K562 (cell line): ENCODE results near the gene DDX54. TPM values are rescaled to one million over a fixed set of nuclear protein-coding genes. Genes with fewer than 3 reads are reported as not detected.
A peak's percentile ranks its signal among the peaks of the same experiment; 100 is the strongest.

Source experiments
- ATAC-seq: fragments of 200-7000 bp; cut with Tn5 transposase; 3 replicates; pipeline ENCODE4 v1.9.1; 2020; ENCODE audit warnings: moderate library complexity
- BruUV-seq: library from RNA; stranded (reverse); fragments of 400-500 nt; replicated peaks from 2 replicates; lab custom pipeline; 2021; lab: Mats Ljungman, UMichigan
- CTCF ChIA-PET: fragments of 300-600 bp; formaldehyde crosslinking; extraction: SDS; loops from one replicate; lab custom pipeline; 2021; ENCODE audit warnings: low intra/inter-chr PET ratio; lab: Yijun Ruan, JAX
- POLR2A ChIA-PET: fragments of 300-600, 350-650 bp; sonication (Branson Sonifier 250); formaldehyde crosslinking; extraction: SDS; loops from one replicate; lab custom pipeline; 2021; ENCODE audit warnings: antibody characterized with exemption, inconsistent platforms; lab: Yijun Ruan, JAX
- DNase-seq, 4 experiments: peaks; one replicate each; pipeline versions ENCODE4 v3.0.0 to v3.0.0-alpha.2; 2011 to 2018; ENCODE audit warnings: low spot score in 3 of 4, mixed read lengths in 3 of 4; ENCODE audit errors: extremely low read depth in 1 of 4
- FAIRE-seq: peaks from 2 replicates; lab custom pipeline; 2011; peaks lifted over from hg19 to GRCh38; lab: Jason Lieb, UNC
- H2AFZ ChIP-seq: 2 replicates; pipeline ENCODE4 v1.6.0; 2011; ENCODE audit warnings: low read depth, low read length, control low read depth, inconsistent platforms
- H3K27ac ChIP-seq: fragments of 200-600 bp; 3 replicates; pipeline ENCODE4 v1.8.0; 2011; ENCODE audit warnings: low read depth, mild to moderate bottlenecking, control low read depth, inconsistent platforms, low read length, moderate library complexity, mixed read lengths; ENCODE audit errors: extremely low read depth
- H3K27me3 ChIP-seq, 2 experiments: fragments of 300-600 bp in 1 of 2; 2 replicates in 1 of 2; 3 replicates in 1 of 2; pipeline versions ENCODE4 v1.6.0 to v1.8.0; 2011; ENCODE audit warnings: inconsistent platforms in 2 of 2, low read length in 2 of 2, mild to moderate bottlenecking in 1 of 2, mixed read lengths in 1 of 2, moderate library complexity in 1 of 2; ENCODE audit not compliant: control insufficient read depth in 2 of 2, insufficient read depth in 2 of 2
- H3K36me3 ChIP-seq: fragments of 300-600 bp; 3 replicates; pipeline ENCODE4 v1.8.0; 2011; ENCODE audit warnings: mild to moderate bottlenecking, low read length, inconsistent platforms; ENCODE audit not compliant: control insufficient read depth, insufficient read depth
- H3K4me1 ChIP-seq, 2 experiments: fragments of 200-600 bp in 1 of 2; replicated peaks in 1 of 2; 2 replicates in 1 of 2; 3 replicates in 1 of 2; pipeline versions ENCODE4 v1.5.1 to v1.8.0; 2011; ENCODE audit warnings: inconsistent platforms in 2 of 2, low read length in 2 of 2, mild to moderate bottlenecking in 1 of 2, mixed read lengths in 1 of 2, moderate library complexity in 1 of 2; ENCODE audit not compliant: control insufficient read depth in 2 of 2, insufficient read depth in 2 of 2
- H3K4me2 ChIP-seq: 2 replicates; pipeline ENCODE4 v1.6.1; 2011; ENCODE audit warnings: low read length, control low read depth, inconsistent platforms, mixed read lengths; ENCODE audit not compliant: insufficient read depth
- H3K4me3 ChIP-seq: fragments of 200-600 bp; sonication (generic), shearing (Covaris generic); 2 replicates; pipeline ENCODE4 v1.5.1; 2016; ENCODE audit warnings: control low read depth, inconsistent platforms
- H3K79me2 ChIP-seq: fragments of 200-600 bp; 3 replicates; pipeline ENCODE4 v1.8.0; 2011; ENCODE audit warnings: low read length, inconsistent platforms; ENCODE audit not compliant: control insufficient read depth, insufficient read depth
- H3K9ac ChIP-seq, 2 experiments: 2 replicates each; pipeline versions ENCODE4 v1.6.0 to v1.6.1; 2011; ENCODE audit warnings: low read depth in 2 of 2, low read length in 2 of 2, control low read depth in 1 of 2, inconsistent platforms in 1 of 2, mild to moderate bottlenecking in 1 of 2, mixed read lengths in 1 of 2; ENCODE audit not compliant: insufficient read depth in 1 of 2
- H3K9me1 ChIP-seq: one replicate; pipeline ENCODE4 v1.6.0; 2011; ENCODE audit warnings: inconsistent platforms, mild to moderate bottlenecking, low read length, moderate library complexity; ENCODE audit not compliant: control insufficient read depth, insufficient read depth
- H3K9me3 ChIP-seq: replicated peaks from 2 replicates; pipeline ENCODE4 v1.5.1; 2011; ENCODE audit warnings: low read depth, low read length, inconsistent platforms; ENCODE audit not compliant: control insufficient read depth, insufficient read depth
- H4K20me1 ChIP-seq: replicated peaks from 2 replicates; pipeline ENCODE4 v1.6.1; 2011; ENCODE audit warnings: low read length, inconsistent platforms, mixed read lengths; ENCODE audit not compliant: control insufficient read depth, insufficient read depth
- ZBTB40 ChIP-seq, 2 experiments: fragments of 450-650 bp in 1 of 2; sonication (generic) in 1 of 2; formaldehyde crosslinking in 1 of 2; IDR thresholded peaks; 2 replicates each; pipeline versions ENCODE4 v1.7.1 to v1.9.0; 2016 to 2022; ENCODE audit warnings: inconsistent platforms in 1 of 2, mild to moderate bottlenecking in 1 of 2, missing genetic modification reagents in 1 of 2
- ZBTB43 ChIP-seq: sonication (generic); formaldehyde crosslinking; IDR thresholded peaks from 2 replicates; pipeline ENCODE4 v1.8.0; 2023; ENCODE audit warnings: mild to moderate bottlenecking, missing genetic modification reagents
- WGBS: fragments of 100-300 bp; shearing (Covaris generic); methylation state at CpG from one replicate; pipeline ENCODE4 v1.1.6; 2016; ENCODE audit warnings: low coverage, mixed read lengths; ENCODE audit not compliant: insufficient coverage; ENCODE audit errors: missing lambda C conversion rate; 5-methylcytosine and 5-hydroxymethylcytosine counted together
- in situ Hi-C: fragments of 300-500 bp; cut with MboI; formaldehyde crosslinking; loops from 4 replicates; pipeline ENCODE4 v1.15.0; 2018; ENCODE audit warnings: inconsistent platforms, mixed read lengths
- intact Hi-C: fragments of 100-400 bp; cut with micrococcal nuclease; formaldehyde crosslinking; loops from 2 replicates; pipeline ENCODE4 v1.14.2; 2022
- polyA plus RNA-seq, 8 experiments: library from polyadenylated mRNA; depleted of rRNA in 4 of 8; stranded (reverse) in 5 of 8; unstranded in 3 of 8; fragments of >200 nt; fragmentation: Nextera tagmentation in 2 of 8; fragmentation: Illumina TruSeq in 1 of 8; extraction: Ambion mirVana in 2 of 8; extraction: Trizol in 1 of 8; gene quantifications; 2 replicates each; pipeline versions ENCODE4 v1.2.1 to v1.2.3, GENCODE V29; 2011 to 2014; ENCODE audit warnings: inconsistent platforms in 1 of 8, missing spikeins in 1 of 8
- total RNA-seq, 7 experiments: library from RNA; depleted of rRNA in 6 of 7; stranded (reverse); fragments of >200 nt in 6 of 7; fragmentation: Illumina TruSeq in 2 of 7; extraction: Trizol in 2 of 7; gene quantifications; 2 replicates each; pipeline versions ENCODE4 v1.2.1 to v1.2.3, GENCODE V29; 2011 to 2021; ENCODE audit warnings: low replicate concordance in 1 of 7

DDX54 gene
- total and polyA plus RNA-seq, 9 of the 15 experiments (the other 6 are each of a cell fraction or from before 2014, with no cell fraction given): 1.4 to 135 (median 51.4) TPM

DNA sequence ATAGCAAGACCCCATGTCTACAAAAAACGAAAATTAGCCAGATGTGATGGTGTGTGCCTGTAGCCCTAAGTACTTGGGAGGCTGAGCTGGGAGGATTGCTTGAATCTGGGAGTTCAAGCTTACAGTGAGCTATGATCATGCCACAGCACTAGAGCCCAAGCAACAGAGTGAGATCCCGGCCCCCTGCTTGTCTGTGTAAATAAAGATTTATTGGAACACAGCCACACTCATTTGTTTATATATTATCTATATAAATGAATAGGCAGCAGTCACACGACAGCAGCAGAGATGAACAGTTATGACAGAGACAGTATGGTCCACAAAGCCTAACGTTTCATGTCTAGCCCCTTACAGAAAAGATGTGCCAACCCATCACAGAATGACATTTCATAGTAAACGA, 14.8 kb downstream of the DDX54 start:
- no peaks in the 10 kb centered on the region; the same call in 2 of the 3 replicates for H3K79me2 ChIP-seq
- in situ Hi-C loops: loop anchor here (5.0 kb wide), 1 partner anchor 123 kb away; no protein-coding TSS in a partner anchor
- POLR2A ChIA-PET: interaction anchor here (0.9 kb wide), 1 partner anchor 133 kb away, joined by 4 read pairs; no protein-coding TSS in a partner anchor
- intact Hi-C loops: no loop called here
- no peaks in the 10 kb centered on the region for H3K9me3 ChIP-seq
- peak; percentile 79 for TF ChIP-seq ZBTB40 (IDR thresholded peaks at IDR 0.05)
- no peak for TF ChIP-seq ZBTB40 (CRISPR knock-in tag; IDR thresholded peaks at IDR 0.05)
- no peak for TF ChIP-seq ZBTB43 (CRISPR knock-in tag)
- H3K27me3 ChIP-seq: no peaks in the 10 kb centered on the region
- H4K20me1 ChIP-seq: peaks cover 2% of the 10 kb centered on the region; the same call in 1 of the 2 replicates
- CTCF ChIA-PET: no interaction called here
- TSS peak; percentile 7 for BruUV-seq
- ATAC-seq (no peak), DNase-seq (no peak), FAIRE-seq (no peak)
- H3K4me2 ChIP-seq: no peak overlapping the region
- H3K36me3 ChIP-seq: peaks cover 94% of the 10 kb centered on the region
- no peak overlapping the region for H2AFZ ChIP-seq
- peaks cover 2% of the 10 kb centered on the region for H3K9me1 ChIP-seq
- no peak overlapping the region for H3K4me3 ChIP-seq
- peaks cover 0 to 17% of the 10 kb centered on the region in 2 experiments; a peak in 2 of 5 replicates for H3K4me1 ChIP-seq
- WGBS: 76% methylated on average over 5 of the region's 5 CpGs
- H3K9ac ChIP-seq: no peak overlapping the region
- H3K27ac ChIP-seq: no peak overlapping the region
